A673 (cell line): Measurements from ENCODE around the gene CCDC78. TPM values are rescaled to one million over a fixed set of nuclear protein-coding genes. Genes with fewer than 3 reads are reported as not detected.

ENCODE experiments used
- BruUV-seq: library from RNA; stranded (reverse); fragments of 400-500 nt; replicated peaks from 2 replicates; lab custom pipeline; 2021; lab: Mats Ljungman, UMichigan
- CTCF ChIA-PET: fragments of 300-600 bp; sonication (Branson Sonifier 250); formaldehyde crosslinking; loops from one replicate; lab custom pipeline; 2022; ENCODE audit warnings: antibody characterized with exemption; lab: Charles Lee
- POLR2A ChIA-PET: fragments of 300-600 bp; sonication (Branson Sonifier 250); formaldehyde crosslinking; loops from one replicate; lab custom pipeline; 2022; ENCODE audit warnings: antibody characterized with exemption; ENCODE audit not compliant: low non-redundant PET; lab: Charles Lee
- DNase-seq: peaks from one replicate; pipeline ENCODE4 v3.0.0-alpha.2; 2015; ENCODE audit warnings: low spot score
- H3K27ac ChIP-seq: fragments of 200-600 bp; sonication (generic); 2 replicates; pipeline ENCODE4 v1.5.1; 2016; ENCODE audit warnings: mixed run types, low read depth, mild to moderate bottlenecking, mixed read lengths, antibody characterized with exemption, low read length; ENCODE audit not compliant: poor library complexity, severe bottlenecking
- H3K27me3 ChIP-seq: fragments of 200-600 bp; sonication (generic); replicated peaks from 2 replicates; pipeline ENCODE4 v1.6.1; 2017; ENCODE audit warnings: mixed run types, low read depth, mild to moderate bottlenecking, mixed read lengths, antibody characterized with exemption, low read length; ENCODE audit not compliant: insufficient read depth, poor library complexity
- H3K36me3 ChIP-seq: fragments of 200-600 bp; sonication (generic); 2 replicates; pipeline ENCODE4 v1.6.1; 2016; ENCODE audit warnings: mixed run types, mild to moderate bottlenecking, mixed read lengths, antibody characterized with exemption, low read length; ENCODE audit not compliant: insufficient read depth, poor library complexity, severe bottlenecking
- H3K4me1 ChIP-seq: fragments of 200-600 bp; sonication (generic); 2 replicates; pipeline ENCODE4 v1.6.1; 2017; ENCODE audit warnings: mixed run types, mild to moderate bottlenecking, mixed read lengths, antibody characterized with exemption, low read length; ENCODE audit not compliant: insufficient read depth, poor library complexity, severe bottlenecking
- H3K4me3 ChIP-seq: fragments of 200-600 bp; sonication (generic); 2 replicates; pipeline ENCODE4 v1.5.1; 2016; ENCODE audit warnings: low read depth, mixed run types, mild to moderate bottlenecking, mixed read lengths, low read length; ENCODE audit not compliant: poor library complexity, severe bottlenecking
- H3K9me3 ChIP-seq: fragments of 200-600 bp; sonication (generic); 2 replicates; pipeline ENCODE4 v1.6.1; 2016; ENCODE audit warnings: mixed run types, low read depth, mild to moderate bottlenecking, mixed read lengths, antibody characterized with exemption, low read length; ENCODE audit not compliant: poor library complexity, severe bottlenecking
- CTCF ChIP-seq: fragments of 300-800, 200-600 bp; sonication (generic); conservative IDR thresholded peaks from 2 replicates; pipeline ENCODE4 v1.5.1; 2017; ENCODE audit warnings: low read depth, mild to moderate bottlenecking, antibody characterized with exemption, low read length, moderate library complexity, mixed read lengths
- EZH2 ChIP-seq: fragments of 200-600 bp; sonication (generic); IDR thresholded peaks from 2 replicates; pipeline ENCODE4 v1.6.1; 2017; ENCODE audit warnings: borderline replicate concordance, low read depth, mild to moderate bottlenecking, mixed read lengths, antibody characterized with exemption, low read length; ENCODE audit not compliant: poor library complexity, severe bottlenecking
- intact Hi-C: fragments of 100-400 bp; cut with micrococcal nuclease; formaldehyde crosslinking; loops from one replicate; pipeline ENCODE4 v1.10.0; 2022; ENCODE audit not compliant: unreplicated experiment
- total RNA-seq: library from RNA; stranded (reverse); gene quantifications from 2 replicates; pipeline ENCODE4 v1.2.3, GENCODE V29; 2021

The CCDC78 gene
- total RNA-seq, 1 experiment from 2014 or later, result 0.28 TPM

DNA sequence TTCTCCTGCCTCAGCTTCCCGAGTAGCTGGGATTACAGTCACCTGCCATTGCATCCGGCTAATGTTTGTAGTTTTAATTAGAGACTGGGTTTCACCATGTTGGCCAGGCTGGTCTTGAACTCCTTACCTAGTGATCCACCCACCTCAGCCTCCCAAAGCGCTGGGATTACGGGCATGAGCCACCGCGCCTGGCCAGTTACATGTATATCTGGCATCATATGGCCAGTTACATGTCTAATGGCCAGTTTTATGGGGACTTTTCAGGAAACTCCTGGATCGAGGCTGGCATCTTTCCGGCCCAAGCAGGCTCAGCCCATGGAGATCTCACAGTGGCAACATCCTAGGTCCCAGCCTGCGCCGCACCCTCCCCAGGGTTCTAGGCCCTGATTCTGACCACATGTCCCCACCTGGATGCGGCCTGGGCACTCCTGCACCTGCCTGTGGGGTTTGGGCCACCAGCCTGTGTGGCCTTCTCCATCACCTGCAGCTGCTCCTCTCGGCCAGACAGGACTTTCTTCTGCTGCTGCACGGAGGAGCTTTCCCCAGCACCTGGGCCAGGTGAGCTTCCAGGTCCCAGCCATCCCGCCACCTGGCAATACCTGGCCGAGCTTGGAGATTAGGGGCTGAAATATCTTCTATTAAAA, 15.9 kb upstream of the CCDC78 start:
- Histone ChIP-seq H3K27ac (no peak overlapping the region), H3K27me3 (no peaks in the 10 kb centered on the region), H3K4me1 (peaks cover 5% of the 10 kb centered on the region), H3K4me3 (no peak overlapping the region), H3K36me3 (peaks cover 6% of the 10 kb centered on the region), H3K9me3 (no peaks in the 10 kb centered on the region)
- ChIA-PET CTCF (interaction anchor here (0.6 kb wide), 1 partner anchor 23 kb away, joined by 8 read pairs; no protein-coding TSS in a partner anchor), POLR2A (no interaction called here)
- DNase-seq, result no peak
- intact Hi-C loops, result no loop called here
- BruUV-seq, result no TSS peak
- no peak for TF ChIP-seq EZH2
- no peak for TF ChIP-seq CTCF

DNA sequence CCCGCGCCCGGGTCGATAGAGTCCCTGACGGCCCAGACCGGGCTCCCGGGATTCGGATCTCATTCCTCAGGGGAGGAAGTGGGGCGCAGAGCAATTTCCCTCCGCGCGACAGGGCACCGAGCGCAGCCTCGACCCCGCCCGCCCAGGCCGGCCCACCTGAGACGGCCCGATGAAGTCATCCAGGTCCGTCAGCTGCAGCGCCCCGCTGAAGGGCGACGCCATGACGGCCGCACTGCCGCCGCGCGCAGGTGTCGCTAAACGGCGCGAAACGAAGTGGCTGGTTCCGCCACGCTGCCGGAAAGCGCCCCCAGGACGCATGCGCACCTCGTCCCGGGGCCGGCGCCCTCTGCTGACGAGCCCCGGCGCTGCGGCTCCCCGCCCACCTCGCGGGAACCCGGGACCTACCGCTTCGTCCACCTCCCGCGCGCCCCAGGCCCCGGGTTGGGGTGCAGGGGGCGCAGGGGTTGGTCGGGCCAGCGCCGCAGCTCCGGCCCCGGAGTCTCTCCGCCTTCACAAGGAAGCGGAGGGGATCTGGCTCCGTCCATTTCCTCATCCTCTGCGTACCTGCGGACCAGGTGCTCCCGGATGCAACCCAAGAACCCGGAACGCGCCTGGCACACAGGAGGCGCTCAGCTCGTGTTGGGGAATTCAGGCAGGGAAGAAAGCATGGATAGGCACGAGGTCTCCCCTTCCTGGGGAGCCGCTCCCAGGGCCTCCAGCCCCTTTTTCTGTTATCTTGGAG, 14.7 kb upstream of the CCDC78 start, which contains the start of gene CIAO3:
CIAO3 (minus strand) TSS at position 234 of the 742 bp plus-strand sequence; CDS start at position 222, 12 bp downstream.
- Histone ChIP-seq H3K36me3 (peaks cover 11% of the 10 kb centered on the region), H3K9me3 (no peaks in the 10 kb centered on the region), H3K4me3 (peak within 1 kb of the TSS; percentile 100), H3K4me1 (peaks cover 5% of the 10 kb centered on the region), H3K27ac (peak within 1 kb of the TSS; percentile 83), H3K27me3 (no peaks in the 10 kb centered on the region)
- BruUV-seq, result no TSS peak
- peak; percentile 92 for DNase-seq
- ChIA-PET CTCF (interaction anchor here (0.5 kb wide), 1 partner anchor 8 kb away, joined by 3 read pairs; no protein-coding TSS in a partner anchor), POLR2A (no interaction called here)
- intact Hi-C loops, result no loop called here
- TF ChIP-seq CTCF, result peak; percentile 87
- TF ChIP-seq EZH2, result no peak

GRCh38 chr16:740459-740763, 14.2 kb upstream of the CCDC78 start:
- ChIA-PET POLR2A (no interaction called here), CTCF (no interaction called here)
- no peaks in the 10 kb centered on the region for H3K9me3 ChIP-seq
- no TSS peak for BruUV-seq
- H3K4me3 ChIP-seq, result peak overlapping the region; percentile 100
- H3K27me3 ChIP-seq, result no peaks in the 10 kb centered on the region
- DNase-seq, result no peak
- H3K36me3 ChIP-seq, result peaks cover 11% of the 10 kb centered on the region
- peak overlapping the region; percentile 83 for H3K27ac ChIP-seq
- TF ChIP-seq CTCF, result no peak
- TF ChIP-seq EZH2, result no peak
- intact Hi-C loops, result no loop called here
- peaks cover 5% of the 10 kb centered on the region for H3K4me1 ChIP-seq
